NCI-H128 (cell line): ENCODE results near the gene PPP6R2.
"Not testable (repeated sequence)": the region's sequence is repeated elsewhere in the genome, so short reads cannot be mapped to it uniquely, and the experiment has no call there.

Experiments
- DNase-seq: peaks from one replicate; lab custom pipeline; 2025; ENCODE audit not compliant: unreplicated experiment; lab: John Stamatoyannopoulos, UW

Gene PPP6R2

DNA sequence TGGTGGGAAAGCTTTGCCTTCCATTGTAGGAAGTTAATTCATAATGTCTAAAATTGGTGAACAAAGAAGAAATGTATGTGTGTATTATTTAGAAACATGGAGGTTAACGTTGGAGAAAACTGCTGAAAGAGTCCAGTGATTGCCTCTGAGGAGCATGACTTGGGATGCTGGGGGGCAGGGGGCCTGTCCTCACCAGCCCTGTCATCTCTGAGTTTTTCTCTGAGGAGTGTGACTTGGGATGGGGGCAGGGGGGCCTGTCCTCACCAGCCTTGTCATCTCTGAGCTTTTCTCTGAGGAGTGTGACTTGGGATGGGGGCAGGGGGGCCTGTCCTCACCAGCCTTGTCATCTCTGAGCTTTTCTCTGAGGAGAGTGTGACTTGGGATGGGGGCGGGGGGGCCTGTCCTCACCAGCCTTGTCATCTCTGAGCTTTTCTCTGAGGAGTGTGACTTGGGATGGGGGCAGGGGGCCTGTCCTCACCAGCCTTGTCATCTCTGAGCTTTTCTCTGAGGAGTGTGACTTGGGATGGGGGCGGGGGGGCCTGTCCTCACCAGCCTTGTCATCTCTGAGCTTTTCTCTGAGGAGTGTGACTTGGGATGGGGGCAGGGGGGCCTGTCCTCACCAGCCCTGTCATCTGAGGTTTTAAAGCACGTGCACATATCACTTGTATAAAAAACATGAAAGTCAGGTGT is 54.4 kb downstream of the PPP6R2 start:
- not testable (repeated sequence) for DNase-seq

DNA sequence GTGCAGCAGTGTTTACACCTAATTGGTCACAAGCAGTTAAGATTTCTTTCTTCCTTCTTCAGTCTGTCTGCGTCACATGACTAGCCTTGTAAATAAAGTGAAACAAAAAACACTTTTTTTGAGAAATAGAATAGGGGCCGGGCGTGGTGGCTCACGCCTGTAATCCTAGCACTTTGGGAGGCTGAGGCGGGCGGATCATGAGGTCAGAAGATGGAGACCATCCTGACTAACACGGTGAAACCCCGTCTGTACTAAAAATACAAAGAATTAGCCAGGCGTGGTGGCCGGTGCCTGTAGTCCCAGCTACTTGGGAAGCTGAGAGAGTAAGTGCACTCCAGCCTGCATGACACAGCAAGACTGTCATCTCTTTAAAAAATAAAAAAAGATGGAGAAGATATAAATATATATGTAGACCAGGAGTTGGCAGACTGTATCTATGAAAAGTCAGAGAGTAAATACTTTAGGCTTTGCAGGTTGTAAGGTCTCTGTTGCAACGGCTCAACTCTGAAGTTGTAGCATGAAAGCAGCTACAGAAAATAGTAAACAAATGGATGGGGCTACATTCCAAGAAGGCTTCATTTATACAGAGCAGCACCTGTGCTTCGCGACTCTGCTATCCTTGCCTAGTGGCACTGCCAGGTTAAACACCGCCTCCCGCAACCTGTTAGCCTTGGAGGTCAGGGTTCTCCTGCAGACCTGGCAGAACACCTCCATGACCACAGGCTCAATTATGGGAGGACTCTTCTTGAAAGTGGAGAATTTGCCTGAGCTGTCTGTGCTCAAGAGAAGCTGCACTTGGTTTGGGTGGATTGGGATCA is 55.9 kb downstream of the PPP6R2 start:
- DNase-seq, result no peak

DNA sequence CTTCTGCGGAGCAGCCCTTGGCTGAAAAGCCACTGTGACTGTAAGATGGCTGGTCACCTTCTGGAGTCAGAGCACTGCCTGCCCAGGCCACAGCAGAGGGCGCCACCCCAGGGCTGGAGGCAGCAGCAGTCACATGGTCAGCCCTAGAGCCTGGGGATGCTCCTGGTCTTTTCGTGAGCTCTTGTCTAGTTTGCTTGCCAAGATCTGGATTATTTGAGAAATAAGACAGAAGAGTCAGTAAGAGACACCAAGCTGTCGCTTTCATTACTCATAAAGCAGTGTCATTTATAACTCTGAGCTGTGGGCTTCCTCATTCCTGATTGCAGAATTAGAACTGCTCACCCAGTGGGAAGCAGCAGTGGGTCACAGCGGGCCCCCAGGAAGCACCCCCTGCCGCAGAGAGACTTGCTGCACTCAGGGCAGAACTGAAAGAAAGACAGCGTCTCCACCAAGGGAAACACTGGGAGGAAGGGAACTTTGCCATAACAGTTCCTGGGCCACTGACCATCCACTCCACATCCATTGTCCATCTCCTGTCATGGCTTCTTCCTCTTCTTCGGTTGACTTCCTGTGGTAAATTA is 56.7 kb downstream of the PPP6R2 start:
- no peak for DNase-seq

DNA sequence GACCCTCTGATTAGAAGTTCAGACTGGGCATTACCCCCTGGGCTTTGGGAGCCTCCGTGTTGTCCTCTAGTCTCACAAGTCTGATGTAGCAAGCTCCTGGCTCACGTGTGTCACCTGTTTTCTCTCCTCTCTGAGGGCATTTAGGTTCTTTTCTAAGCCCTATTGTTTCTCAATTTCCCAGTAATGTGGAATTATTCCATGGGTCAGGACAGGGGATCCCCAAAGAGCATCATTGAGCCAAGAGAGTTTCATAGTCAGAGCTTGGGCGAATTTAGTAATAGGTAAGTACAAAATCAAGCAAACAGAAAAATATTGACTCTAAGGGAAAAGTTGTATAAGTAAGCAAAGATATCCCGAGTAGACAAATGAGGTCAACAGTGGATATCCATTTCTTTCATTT is 57.3 kb downstream of the PPP6R2 start:
- DNase-seq, result no peak

DNA sequence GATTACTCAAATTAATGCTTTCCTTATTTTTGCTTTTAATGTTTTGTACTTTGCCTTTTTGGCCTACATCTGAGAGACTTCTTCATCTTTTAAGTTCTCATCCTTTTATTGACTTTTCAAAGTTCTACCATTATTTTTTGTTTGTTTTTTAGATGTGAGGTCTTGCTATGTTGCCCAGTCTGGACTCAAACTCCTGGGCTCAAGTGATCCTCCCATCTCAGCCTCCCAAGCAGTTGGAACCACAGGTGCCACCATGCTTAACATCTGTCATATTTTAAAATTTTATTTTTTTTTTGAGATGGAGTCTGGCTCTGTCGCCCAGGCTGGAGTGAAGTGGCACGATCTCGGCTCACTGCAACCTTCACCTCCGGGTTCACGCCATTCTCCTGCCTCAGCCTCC is 57.8 kb downstream of the PPP6R2 start:
- no peak for DNase-seq

DNA sequence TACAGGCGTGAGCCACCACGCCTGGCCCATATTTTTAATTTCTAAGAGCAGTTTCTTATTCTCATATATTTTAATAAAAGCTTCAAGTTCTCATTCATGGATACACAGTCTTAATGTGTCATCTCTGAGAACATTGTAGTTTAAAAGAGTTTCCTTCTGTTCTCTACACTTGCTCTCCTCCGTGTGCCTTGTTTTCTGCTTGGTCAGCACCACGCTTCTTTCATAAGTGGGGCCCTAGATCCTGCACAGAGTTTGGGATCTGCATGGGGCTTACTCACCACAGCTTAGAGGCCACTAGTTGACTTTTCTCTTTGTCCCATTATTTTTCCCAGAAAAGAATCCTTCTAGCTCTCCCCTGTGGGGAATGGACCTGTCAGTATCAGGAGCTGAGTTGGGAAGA is 58.8 kb downstream of the PPP6R2 start:
- no peak for DNase-seq

DNA sequence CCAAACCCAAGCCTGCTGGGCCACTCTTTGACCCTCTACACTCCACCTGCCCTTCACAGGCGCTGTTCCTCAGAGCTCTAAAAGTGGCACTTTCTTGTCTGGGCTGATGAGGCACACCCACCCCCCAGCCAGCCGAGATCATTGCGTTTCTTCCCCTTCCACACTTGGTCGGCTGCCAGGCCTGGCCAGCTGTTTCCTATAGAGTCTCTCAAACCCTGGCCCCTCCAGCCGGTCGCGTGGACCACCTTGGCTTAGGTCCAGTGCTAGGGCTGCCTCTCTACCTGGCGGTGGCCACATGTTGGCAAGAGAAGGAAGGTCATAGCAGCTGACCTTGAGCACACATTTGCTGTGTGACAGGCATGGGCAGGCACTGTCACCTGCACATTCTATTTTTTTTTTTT is 60.6 kb downstream of the PPP6R2 start:
- DNase-seq, result no peak

DNA sequence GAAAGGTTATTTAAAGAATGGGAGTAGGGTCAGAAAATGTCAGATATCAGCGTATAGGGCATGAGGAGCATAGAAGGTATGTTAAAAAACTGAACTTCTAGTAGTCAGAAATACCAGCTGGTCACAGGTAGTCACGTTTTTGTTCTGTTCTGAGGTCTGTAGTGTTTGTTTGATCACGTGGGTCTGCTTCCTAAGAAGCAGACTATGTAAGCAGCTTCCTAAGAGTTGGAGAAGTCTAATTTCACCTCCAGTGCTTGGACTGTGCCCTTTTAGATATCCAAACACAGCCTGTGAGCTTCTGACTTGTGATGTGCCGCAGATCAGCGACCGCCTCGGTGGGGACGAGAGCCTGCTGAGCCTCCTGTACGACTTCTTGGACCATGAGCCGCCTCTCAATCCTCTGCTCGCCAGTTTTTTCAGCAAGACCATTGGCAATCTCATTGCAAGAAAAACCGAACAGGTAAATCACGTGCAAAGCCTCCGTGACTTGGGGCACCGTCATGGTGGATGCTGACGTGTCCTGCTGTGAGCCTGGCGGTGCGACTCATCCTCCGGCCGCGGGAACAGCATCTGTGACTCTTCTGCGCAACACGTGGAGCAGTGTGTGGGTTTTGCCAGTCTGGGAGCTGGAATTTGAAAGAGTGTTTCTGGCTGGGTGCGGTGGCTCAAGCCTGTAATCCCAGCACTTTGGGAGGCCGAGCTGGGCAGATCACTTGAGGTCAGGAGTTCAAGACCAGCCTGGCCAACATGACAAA is 63.5 kb downstream of the PPP6R2 start:
- DNase-seq, result no peak

DNA sequence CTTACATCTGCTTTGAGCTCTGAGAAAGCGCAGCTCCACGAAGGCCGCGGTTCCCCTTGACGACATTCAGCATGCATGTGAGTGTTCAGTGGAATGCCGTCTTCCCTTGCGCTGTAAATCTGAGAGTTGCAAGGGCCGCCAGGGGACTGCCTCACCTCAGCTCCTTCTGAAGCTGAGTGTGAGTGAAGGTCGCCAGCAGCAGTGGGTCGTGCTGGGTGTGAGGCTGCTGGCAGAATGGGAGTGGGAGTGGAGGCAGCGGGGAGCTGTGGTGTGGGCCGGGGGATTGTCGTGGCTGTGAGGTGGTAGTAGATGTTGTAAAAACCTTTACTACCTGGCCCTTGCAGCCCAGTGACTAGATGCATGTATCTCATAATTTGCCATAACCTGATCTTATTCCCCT is 65.2 kb downstream of the PPP6R2 start:
- DNase-seq, result no peak

DNA sequence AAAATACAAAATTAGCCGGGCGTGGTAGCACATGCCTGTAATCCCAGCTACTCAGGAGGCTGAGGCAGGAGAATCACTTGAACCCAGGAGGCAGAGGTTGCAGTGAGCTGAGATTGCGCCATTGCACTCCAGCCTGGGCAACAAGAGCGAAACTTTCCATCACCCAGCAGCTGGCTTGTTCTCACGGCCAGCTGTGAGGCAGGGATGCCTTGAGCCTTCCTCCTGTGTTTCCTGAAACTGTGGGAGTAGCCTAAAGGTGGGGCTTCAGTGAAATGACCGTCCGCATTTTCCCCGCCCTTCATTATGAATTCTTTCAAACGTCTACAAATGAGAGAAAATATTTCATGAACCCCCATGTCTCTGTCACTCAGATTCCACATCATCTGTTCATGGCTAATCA is 65.8 kb downstream of the PPP6R2 start:
- DNase-seq, result not testable (repeated sequence)

DNA sequence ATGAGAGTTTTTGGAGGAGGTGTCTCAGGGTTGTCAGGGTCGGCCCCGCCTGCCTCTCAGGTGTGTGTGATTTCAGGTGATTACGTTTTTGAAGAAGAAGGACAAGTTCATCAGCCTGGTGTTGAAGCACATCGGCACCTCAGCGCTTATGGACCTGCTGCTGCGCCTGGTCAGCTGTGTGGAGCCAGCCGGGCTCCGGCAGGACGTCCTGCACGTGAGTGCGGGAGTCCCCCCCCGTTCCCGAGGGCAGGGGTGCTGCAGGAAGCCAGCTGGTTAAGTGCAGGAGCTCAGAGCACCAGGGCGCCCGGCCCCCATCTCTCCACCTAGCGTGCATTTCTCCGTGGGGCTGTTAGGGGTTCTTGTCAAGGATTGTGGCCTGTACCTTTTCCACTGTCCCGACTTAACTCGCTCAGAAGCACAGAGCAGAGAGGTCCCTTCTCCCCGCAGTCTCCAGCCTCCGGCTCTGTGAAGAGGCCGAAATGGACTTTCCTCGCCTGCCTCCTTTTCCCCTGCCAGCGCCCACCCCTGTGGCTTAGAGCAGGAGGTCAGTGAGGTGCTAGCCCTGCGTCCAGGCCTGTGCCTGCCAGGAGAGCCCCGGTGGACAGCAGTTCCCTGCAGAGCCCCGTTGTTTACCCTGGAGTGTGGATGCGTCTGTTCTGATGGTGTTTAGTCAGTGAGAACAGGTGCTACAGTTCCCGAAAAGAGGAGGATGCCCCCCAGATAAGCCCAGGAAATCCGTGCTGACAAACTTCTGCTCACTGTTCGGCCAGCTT is 71.5 kb downstream of the PPP6R2 start:
- no peak for DNase-seq

DNA sequence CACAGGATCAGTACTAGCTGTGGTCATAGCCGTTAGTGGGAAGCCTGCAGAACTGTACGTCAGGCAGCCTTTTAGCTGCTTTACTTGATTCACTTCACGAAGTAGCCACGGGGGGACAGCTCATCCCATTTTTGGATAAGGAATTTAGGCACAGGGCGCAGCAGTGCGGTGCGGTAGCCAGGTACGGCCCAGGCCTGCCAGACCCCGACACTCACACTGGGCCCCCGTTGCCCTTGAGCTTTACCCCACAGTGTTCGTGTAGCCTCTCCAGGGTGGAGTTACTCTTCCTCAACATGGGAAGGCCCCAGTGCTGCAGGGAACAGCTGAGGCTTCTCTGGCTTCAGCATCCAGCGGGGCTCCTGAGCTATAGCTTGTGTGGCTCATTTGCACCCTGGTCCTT is 72.3 kb downstream of the PPP6R2 start:
- no peak for DNase-seq

DNA sequence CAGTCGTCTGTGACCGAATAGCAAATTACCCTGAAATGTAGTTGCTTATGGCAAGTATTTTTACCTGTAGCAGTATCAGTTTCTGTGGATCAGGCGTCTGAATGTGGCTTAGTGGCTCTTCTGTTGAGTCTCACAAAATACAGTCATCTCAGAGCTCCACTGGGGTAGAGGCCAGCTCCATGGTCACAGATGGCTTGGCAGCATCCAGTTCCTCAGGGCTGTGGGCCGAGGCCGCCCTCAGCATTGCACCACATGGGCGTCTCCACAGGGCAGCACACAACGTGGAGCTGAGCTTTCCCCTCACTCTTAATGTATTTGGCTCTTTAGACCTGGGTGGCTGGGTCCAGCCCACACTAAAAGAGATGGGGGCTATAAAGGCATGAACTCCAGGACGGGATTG is 73.9 kb downstream of the PPP6R2 start:
- no peak for DNase-seq

DNA sequence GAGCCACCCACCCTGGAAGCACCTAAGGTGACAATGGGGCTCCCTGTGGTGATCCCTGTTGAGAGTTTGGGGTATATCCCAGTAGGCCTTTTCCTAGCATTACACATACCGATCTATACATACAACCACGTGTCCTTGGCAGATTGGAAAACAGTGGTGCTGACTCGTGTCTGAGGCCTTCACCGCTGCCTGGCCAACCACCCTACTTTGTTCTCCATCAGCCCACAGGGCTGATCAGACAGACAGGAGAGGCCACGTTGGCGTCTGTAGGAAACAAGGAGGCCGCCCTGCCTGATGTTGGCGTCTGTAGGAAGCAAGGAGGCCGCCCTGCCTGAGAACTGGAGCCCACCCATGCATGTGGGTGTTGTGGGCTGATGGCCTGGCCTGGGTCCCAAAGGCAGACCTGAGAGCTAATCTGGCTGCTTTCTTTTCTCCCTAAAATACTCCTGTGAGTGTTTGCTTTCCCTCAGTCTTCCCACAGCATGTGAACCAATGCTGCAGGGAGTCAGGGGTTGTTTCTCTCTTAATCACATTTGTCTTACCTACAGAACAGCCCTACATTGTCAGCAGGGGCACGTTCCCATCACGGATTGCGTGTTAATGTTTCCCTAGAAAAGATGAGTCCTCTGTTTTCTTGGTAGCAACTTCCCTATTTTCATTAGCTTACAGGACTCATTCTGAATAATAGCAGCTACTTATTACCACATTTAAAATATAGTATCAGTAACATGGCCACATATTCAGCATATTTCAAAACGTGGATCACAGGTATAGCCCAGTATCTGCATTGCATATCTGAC is 74.5 kb downstream of the PPP6R2 start:
- no peak for DNase-seq

DNA sequence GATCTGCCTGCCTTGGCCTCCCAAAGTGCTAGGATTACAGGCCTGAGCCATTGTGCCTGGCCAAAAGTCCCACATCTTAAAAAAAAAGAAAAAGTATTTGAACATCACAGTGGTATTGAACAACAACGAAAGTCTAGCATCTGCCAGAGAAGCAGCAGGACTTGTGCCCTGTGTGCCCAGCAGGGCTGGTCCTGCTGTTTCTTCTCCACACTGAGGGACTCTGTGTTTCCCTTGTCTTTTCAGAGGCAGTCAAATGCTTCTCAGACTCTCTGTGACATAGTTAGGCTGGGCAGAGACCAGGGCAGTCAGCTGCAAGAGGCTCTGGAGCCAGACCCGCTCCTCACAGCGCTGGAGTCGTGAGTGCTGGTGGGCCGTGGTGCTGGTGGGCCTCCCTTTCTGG is 75.5 kb downstream of the PPP6R2 start:
- DNase-seq, result no peak

DNA sequence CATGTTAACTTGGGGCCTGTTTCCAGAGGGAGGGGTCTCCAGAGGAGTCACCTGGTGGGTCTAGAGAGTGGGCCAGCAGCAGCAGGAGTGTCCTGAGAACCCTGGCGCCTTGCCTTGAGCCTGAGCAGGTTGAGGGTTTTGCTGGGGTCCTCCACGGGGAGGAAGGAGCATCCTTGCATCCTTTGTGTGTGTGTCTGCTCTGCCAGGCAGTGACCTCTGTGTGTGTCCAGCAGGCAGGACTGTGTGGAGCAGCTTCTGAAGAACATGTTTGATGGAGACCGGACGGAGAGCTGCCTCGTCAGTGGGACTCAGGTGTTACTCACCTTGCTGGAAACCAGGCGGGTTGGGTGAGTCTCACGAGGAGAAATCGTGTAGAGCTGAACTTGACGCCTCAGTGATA is 76.0 kb downstream of the PPP6R2 start:
- no peak for DNase-seq

DNA sequence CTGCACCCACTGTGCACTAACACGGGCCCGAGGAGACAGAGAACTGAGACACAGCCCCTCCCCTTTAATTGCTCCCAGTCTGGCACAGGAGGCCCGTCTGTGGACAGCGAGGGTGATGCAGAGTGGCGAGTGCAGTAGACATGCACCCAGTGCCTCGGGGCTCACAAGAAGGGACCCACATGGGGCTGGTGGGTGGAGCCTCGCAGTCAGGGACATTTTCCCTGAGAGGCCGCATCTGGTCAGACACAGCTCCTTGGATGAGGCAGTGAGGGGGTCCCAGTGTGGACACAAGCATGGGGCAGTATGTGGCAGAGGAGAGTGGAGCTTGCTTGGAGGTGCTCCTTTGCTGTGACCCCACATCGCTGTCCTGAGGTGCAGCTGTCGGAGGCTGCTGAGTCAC is 76.9 kb downstream of the PPP6R2 start:
- no peak for DNase-seq

DNA sequence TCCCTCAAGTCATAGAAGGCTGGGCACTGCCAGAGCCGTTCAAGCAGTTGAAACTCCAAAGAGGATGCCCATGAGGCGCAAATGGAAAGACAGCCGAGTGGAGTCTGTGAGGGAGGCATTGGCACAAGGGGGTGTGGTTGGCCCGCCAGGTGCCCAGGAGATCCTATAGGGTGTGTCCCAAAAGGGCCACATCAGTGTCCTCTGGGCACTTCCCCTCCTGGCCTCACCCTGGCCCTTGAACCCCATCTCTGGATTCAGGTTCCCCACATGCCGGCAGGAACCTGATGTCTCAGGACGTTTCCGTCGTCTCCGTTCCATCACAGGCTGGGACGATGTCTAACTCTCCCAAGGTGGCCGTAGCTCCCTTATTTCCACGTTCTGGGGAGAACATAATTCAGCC is 77.5 kb downstream of the PPP6R2 start:
- no peak for DNase-seq

DNA sequence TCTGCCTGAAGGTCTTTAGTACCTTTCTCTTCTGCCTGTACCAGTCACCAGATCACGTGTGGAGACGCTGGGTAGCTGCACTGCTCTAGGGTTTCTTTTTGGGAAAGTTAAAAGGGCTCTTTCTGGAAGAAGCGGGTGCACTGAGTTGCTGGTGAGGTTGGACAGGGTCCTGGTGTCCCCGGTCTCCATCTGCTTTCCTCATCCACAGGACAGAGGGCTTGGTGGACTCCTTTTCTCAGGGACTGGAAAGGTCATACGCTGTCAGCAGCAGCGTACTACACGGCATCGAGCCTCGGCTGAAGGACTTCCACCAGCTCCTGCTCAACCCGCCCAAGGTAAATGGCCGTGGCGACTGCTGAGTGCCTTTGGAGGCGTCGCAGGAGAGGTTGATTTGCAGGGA is 78.9 kb downstream of the PPP6R2 start:
- no peak for DNase-seq
